Mucosa of descending colon (tissue), 3 donors: Measurements from ENCODE around the gene FOXN3. TPM values are rescaled to one million over a fixed set of nuclear protein-coding genes. Genes with fewer than 3 reads are reported as not detected.

Experiments
- ATAC-seq: fragments of 200-7000 bp; cut with Tn5 transposase; one replicate; pipeline ENCODE4 v1.9.1; 2020; ENCODE audit warnings: mild to moderate bottlenecking, moderate library complexity
- DNase-seq, 3 donors: peaks; one replicate each; pipeline ENCODE4 v3.0.0-alpha.2; 2020
- H3K36me3 ChIP-seq: fragments of 200-600 bp; one replicate; pipeline ENCODE4 v1.8.0; 2021; ENCODE audit warnings: low read depth, mild to moderate bottlenecking
- H3K4me1 ChIP-seq: fragments of 200-600 bp; one replicate; pipeline ENCODE4 v1.8.0; 2021; ENCODE audit warnings: low read depth, mild to moderate bottlenecking
- H3K4me3 ChIP-seq: fragments of 200-600 bp; one replicate; pipeline ENCODE4 v1.8.0; 2021; ENCODE audit warnings: mild to moderate bottlenecking
- H3K9me3 ChIP-seq: fragments of 200-600 bp; one replicate; pipeline ENCODE4 v1.8.0; 2021; ENCODE audit warnings: mild to moderate bottlenecking
- CTCF ChIP-seq: fragments of 200-600 bp; IDR thresholded peaks from one replicate; pipeline ENCODE4 v1.8.0; 2022; ENCODE audit warnings: antibody characterized with exemption, mild to moderate bottlenecking
- intact Hi-C, 2 donors: fragments of 100-400 bp; cut with DNase I in 1 of 2; cut with micrococcal nuclease in 1 of 2; formaldehyde crosslinking; loops; one replicate each; pipeline versions ENCODE4 v1.11.0 to v1.11.1; 2022; cut with DNase I, micrococcal nuclease
- long read RNA-seq, 2 donors: library from polyadenylated mRNA; unstranded; transcript quantifications; one replicate each; pipeline ENCODE4 v2.0.0, GENCODE V29; 2019 to 2021
- total RNA-seq, 3 donors: library from RNA; stranded (reverse); fragmentation: NEBNext Ultra II Directional in 2 of 3; extraction: Animal tissue kit (Norgen Biotek cat#: 25700) in 2 of 3; gene quantifications; one replicate each; pipeline versions ENCODE4 v1.2.1 to v1.2.4, GENCODE V29; 2021 to 2023
- donor health status: DM: no; HTN: no; CAD: no; lungs with moderate emphysema.
- donor health status: DM: no; HTN: no; CAD: no.
- donor health status: DM: no; HTN: yes; CAD: no.

The FOXN3 gene
- 100 to 1,000 TPM in 2 of 3 donors, 10 to 100 TPM in 1; 77.4 to 154 (median 113) TPM for total RNA-seq
- long read RNA-seq, donor 1, transcript FOXN3-201 (6 exons, 2,542 nt): minor isoform, 6 of 108 reads
- long read RNA-seq, donor 1, transcript FOXN3-219 (5 exons, 2,421 nt): minor isoform, 10 of 108 reads
- long read RNA-seq, donor 1, transcript FOXN3-214 (6 exons, 2,692 nt): major isoform, 36 of 108 reads
- long read RNA-seq, donor 1, partial matches to known transcripts: 3 of 108 reads
- long read RNA-seq, donor 1, other reads (novel, unspliced or antisense): 51 of 108 reads
- long read RNA-seq, donor 2, partial matches to known transcripts: 0 of 3 reads
- long read RNA-seq, donor 2, other reads (novel, unspliced or antisense): 2 of 3 reads

GRCh38 chr14:89417091-89417464 lies at the start of gene FOXN3:
Gene FOXN3 (minus strand): TSS chr14:89417233. CDS start chr14:89412476, 4,757 bp downstream.
- no peak for TF ChIP-seq CTCF
- DNase-seq (peak; percentile 93 to 95 (median 95)), ATAC-seq (peak; percentile 81)
- no peaks in the 10 kb centered on the region for H3K9me3 ChIP-seq
- no peaks in the 10 kb centered on the region for H3K36me3 ChIP-seq
- H3K4me1 ChIP-seq: peaks cover 30% of the 10 kb centered on the region
- H3K4me3 ChIP-seq: peak within 1 kb of the TSS; percentile 87
- intact Hi-C loops: loop anchor here (2.0 to 10.0 kb wide), 3 partner anchors 52 to 242 kb away; no protein-coding TSS in a partner anchor

DNA sequence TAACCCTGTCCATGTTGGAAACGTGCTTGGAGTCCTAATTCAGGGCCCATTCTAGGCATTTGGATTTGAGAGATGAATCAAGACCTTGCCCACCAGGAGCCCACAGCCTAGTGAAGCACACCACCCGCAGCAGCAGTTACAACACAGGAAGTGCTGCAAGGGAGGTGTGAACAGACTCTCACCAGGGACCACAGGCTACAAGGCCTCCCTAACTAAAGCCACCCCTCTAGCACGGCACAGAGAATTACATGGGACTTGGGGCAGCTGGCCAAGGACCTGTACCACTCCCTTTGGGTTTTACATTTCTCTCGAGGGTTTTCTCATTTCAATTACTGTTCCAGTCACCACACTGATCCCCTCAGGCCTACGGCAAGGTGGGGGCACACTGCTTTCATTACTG lies 49.5 kb upstream of the FOXN3 start:
- no peak for DNase-seq
- no peak for TF ChIP-seq CTCF
- ATAC-seq: peak; percentile 74
- Histone ChIP-seq H3K9me3 (no peaks in the 10 kb centered on the region), H3K36me3 (no peaks in the 10 kb centered on the region), H3K4me3 (no peak overlapping the region), H3K4me1 (no peaks in the 10 kb centered on the region)
- intact Hi-C loops: no loop called here

DNA sequence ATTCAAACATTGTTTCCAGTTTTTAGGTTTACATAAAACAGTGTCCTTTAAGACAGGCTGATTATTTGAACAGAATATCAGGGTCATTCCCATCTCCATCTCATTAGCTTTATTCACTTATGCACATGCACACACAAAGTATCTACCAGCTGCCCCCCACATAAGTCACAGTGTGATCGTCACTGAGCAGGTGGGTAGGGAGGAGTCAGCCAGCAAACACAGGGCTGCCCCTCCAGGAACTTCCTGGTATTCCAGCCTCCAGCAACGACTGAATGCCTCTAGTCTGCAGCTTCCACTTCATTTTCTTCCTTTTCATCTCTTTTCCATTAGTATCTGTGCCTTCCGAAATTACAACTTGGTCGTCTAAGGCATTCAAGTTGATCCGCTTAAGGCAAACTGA lies 48.8 kb upstream of the FOXN3 start:
- DNase-seq (no peak), ATAC-seq (no peak)
- intact Hi-C loops: no loop called here
- H3K36me3 ChIP-seq: no peaks in the 10 kb centered on the region
- no peak overlapping the region for H3K4me3 ChIP-seq
- no peaks in the 10 kb centered on the region for H3K9me3 ChIP-seq
- no peak for TF ChIP-seq CTCF
- no peaks in the 10 kb centered on the region for H3K4me1 ChIP-seq

DNA sequence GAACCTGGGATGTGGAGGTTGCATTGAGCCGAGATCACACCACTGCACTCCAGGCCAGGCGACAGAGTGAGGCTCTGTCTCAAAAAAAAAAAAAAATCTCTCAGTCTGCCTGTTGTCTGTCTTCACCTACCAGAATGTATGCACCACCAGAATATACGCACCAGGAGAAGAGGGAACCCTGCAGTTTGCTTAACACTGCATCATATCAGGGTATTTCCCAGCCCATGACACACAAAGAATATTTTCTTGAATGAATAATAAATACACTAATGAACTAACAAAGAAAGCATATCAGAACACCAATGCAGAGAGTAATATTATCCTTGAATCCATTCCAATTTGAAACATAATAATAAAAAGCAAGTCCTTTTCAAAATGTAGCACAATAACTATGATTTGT lies 44.2 kb upstream of the FOXN3 start:
- intact Hi-C loops: no loop called here
- no peaks in the 10 kb centered on the region for H3K4me1 ChIP-seq
- no peaks in the 10 kb centered on the region for H3K36me3 ChIP-seq
- no peak for TF ChIP-seq CTCF
- no peaks in the 10 kb centered on the region for H3K9me3 ChIP-seq
- no peak overlapping the region for H3K4me3 ChIP-seq
- ATAC-seq (no peak), DNase-seq (no peak)

- Histone ChIP-seq H3K4me1 (no peaks in the 10 kb centered on the region), H3K4me3 (no peak overlapping the region), H3K36me3 (no peaks in the 10 kb centered on the region), H3K9me3 (no peaks in the 10 kb centered on the region)
- ATAC-seq (no peak), DNase-seq (no peak)
- no peak for TF ChIP-seq CTCF
- intact Hi-C loops: no loop called here
These were observed 41.8 kb upstream of the FOXN3 start for GRCh38 chr14:89458713-89459420.
